Astrocyte of the cerebellum (primary cell): ENCODE measurements around the gene EPHA3.

Experiments
- DNase-seq: peaks from one replicate; pipeline ENCODE4 v3.0.0-alpha.2; 2011; ENCODE audit warnings: low read depth
- H3K4me3 ChIP-seq: 2 replicates; pipeline ENCODE4 v1.5.1; 2011; ENCODE audit warnings: mild to moderate bottlenecking, low read depth, low read length, moderate library complexity
- in situ Hi-C: cut with HindIII; loops from 2 replicates; pipeline ENCODE4 v1.10.0; 2017; ENCODE audit warnings: low sequenced_read_pairs
- TF ChIP-seq, protein P1 (sequence below): IDR thresholded peaks from 2 replicates; pipeline ENCODE4 v1.5.1; 2012; ENCODE audit warnings: low read length, low read depth, moderate library complexity, mild to moderate bottlenecking; ENCODE audit errors: missing control alignments

The EPHA3 gene

DNA sequence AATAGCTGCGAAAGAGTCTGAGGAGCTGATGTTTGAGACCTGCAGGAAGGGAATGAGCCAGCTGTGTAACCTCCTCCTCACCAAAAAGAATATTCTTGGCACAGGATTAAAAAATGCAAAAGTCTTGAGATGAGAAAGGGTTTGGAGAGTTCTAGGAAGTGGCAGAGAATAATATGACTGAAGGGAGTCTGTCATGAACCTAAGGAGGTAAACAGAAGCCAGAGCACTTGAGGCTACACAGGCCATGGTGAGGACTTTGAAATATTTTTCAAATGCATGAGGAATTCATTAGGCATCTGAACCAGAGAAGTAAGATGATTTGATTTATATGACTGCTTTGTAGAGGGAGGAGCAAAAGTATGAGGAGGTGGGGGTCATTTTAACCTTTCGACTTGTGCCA, 347.8 kb downstream of the EPHA3 start:
- no peak for DNase-seq
- in situ Hi-C loops, result no loop called here
- H3K4me3 ChIP-seq, result no peak overlapping the region
- TF ChIP-seq, protein P1, sequence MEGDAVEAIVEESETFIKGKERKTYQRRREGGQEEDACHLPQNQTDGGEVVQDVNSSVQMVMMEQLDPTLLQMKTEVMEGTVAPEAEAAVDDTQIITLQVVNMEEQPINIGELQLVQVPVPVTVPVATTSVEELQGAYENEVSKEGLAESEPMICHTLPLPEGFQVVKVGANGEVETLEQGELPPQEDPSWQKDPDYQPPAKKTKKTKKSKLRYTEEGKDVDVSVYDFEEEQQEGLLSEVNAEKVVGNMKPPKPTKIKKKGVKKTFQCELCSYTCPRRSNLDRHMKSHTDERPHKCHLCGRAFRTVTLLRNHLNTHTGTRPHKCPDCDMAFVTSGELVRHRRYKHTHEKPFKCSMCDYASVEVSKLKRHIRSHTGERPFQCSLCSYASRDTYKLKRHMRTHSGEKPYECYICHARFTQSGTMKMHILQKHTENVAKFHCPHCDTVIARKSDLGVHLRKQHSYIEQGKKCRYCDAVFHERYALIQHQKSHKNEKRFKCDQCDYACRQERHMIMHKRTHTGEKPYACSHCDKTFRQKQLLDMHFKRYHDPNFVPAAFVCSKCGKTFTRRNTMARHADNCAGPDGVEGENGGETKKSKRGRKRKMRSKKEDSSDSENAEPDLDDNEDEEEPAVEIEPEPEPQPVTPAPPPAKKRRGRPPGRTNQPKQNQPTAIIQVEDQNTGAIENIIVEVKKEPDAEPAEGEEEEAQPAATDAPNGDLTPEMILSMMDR, result no peak

DNA sequence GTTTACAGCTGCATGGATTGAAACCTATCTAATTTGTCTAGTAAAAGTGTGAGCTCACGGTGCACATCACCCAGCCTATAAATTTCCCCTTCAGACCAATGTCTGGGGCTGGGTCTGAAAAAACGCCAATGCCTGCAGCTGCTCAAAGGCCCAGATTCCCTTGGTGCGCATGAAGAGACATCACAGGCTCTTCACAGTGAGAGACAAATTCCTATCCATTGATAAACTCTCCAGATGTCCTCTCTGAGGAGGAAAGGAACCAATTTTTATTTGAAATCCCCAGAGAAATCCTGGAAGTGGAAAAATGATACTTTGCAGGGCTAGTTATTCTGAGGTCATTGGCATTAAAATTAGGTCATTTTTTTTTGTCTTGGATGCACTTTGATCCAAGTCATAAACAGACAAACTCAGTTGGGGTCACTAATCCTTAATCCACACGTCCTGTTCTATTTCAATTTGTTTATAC, 360.5 kb downstream of the EPHA3 start:
- H3K4me3 ChIP-seq, result no peak overlapping the region
- DNase-seq, result no peak
- TF ChIP-seq, protein P1, result no peak
- in situ Hi-C loops, result no loop called here

DNA sequence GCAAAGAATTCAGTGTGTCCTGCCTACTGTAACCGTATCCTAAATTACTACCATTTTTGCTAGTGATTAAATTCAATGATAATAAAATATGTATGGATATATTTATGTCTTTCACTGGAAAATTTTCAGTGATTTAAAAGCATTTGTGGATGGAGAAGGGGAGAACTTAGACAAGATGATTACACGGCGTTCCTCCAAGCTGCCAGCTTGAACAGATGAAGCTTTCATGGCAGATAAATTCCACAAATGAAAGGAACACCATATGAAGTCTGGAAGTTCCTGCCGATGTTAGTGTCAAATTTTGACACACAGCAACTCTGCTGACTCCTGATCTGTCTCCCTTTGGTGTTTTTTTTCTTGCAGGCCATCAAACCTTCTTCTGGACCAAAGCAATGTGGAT, 364.7 kb downstream of the EPHA3 start:
- no peak for DNase-seq
- H3K4me3 ChIP-seq, result no peak overlapping the region
- in situ Hi-C loops, result no loop called here
- TF ChIP-seq, protein P1, result no peak

DNA sequence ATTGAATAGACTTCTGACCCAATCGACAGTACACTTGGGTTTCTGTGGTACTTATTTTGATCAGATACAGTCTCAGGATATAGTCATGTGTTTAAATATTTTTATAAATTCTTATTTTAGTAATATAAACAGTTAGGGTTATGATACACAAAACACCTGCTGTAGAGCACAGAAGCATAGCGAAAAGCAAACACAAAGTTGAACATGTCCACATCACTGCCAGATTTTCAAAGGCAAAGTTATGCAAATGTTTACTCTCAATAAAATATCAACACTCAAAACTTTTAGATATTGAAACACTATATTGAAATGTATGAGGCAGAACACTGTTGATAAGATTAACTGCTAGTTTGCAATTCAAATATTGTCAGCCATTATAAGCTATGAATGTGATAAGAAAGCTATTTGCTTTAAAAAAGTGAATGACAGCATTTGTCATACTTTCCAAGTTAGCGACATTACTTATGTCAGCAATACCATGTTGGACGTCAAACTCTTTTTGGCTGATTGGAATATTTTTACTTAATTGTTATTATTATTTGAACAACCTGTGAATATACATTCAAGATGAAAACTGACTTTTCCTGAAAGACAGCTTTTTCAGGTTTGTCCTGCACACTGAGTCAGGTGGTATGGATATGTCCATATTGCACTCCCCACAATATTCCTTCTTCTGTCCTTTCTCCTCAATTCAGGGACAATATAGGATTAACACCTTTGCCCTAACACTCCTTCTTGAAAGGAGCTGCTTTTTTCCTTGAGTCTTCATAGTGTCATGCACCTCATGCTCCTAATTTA, 367.1 kb downstream of the EPHA3 start:
- no peak for DNase-seq
- no peak overlapping the region for H3K4me3 ChIP-seq
- in situ Hi-C loops, result no loop called here
- TF ChIP-seq, protein P1, result no peak

DNA sequence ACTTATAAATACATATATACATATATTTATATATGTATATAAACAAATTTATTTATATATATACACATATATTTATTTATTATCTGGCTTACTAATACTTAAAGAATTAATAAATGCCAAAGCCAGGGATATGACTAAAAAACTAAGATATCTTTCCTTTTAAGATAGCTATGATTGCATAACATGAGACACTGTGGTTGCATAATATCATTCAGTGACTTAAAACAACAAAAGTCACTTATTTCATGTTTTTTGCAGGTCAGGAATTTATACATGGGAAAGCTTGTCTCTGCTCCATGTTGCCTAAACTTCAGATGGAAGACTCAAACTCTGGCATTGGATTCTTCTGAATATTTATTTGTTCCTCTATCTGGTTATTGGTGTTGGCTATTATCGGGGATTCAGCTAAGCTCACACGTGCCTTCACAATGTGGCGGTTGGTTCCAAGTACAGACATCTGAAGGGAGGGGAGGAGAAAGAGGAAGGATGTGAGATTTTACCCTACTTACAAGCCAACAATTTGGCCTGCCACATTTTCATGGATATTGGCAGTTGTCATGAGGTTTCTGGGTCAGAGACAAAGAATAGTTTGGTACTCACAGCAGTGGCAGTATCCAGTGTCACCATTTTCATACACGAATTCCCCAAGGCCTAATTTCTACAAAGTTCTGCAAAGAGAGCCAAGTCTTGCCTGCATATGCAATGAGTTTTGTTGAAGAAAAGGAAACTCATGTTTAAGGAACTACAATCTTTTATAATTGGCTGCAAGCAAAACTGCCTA, 381.6 kb downstream of the EPHA3 start:
- in situ Hi-C loops, result no loop called here
- H3K4me3 ChIP-seq, result no peak overlapping the region
- TF ChIP-seq, protein P1, result no peak
- DNase-seq, result no peak

DNA sequence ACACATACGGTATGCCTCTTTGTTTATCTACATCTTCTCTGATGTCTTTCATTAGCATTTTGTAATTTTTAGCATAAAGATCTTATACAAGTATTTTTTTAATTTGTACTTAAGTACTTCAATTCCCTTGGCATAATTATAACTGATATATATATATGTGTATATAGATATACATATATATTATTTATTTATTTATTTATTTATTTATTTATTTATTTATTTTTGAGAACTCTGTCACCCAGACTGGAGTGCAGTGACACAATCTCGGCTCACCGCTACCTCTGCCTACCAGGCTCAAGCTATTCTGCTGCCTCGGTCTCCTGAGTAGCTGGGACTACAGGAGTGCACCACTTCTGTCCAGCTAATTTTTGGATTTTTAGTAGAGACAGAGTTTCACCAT, 382.7 kb downstream of the EPHA3 start:
- TF ChIP-seq, protein P1, result no peak
- in situ Hi-C loops, result no loop called here
- DNase-seq, result no peak
- H3K4me3 ChIP-seq, result no peak overlapping the region
